D341Med (cell line): ENCODE measurements around the gene FOLR1.
A peak's percentile ranks its signal among the peaks of the same experiment; 100 is the strongest.

Experiments
- DNase-seq: peaks from one replicate; pipeline ENCODE4 v3.0.0; 2012; ENCODE audit warnings: low spot score

Gene FOLR1

DNA sequence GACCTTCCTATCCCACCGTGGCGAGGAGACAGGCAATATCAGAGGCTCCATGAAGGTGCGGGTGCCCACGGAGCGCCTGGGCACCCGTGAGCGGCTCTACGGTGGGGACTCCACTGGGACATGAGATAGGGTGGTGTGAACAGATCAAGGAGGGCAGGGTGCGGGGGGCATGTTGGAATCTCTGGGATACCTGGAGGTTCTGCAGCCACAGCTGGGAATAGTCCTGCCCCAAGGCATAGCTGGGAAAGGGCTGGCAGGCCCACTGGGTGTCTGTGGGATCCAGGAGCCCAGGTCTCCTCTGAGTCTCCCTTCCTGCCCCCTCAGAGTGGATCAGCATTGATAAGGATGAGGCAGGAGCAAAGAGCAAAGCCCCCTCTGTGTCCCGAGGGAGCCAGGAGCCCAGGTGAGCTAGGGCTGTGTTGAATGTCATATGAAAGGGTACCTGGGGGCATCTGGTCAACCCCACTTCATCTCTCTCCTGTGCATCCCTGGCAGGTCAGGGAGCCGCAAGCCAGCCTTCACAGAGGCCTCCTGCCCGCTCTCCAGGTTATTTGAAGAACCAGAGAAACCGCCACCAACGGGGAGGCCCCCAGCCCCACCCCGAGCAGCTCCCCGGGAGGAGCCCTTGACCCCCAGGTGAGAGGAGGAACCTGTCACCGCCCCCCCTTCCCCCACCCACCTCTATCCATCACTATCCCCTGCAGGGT lies 43.6 kb downstream of the FOLR1 start:
- DNase-seq: no peak

DNA sequence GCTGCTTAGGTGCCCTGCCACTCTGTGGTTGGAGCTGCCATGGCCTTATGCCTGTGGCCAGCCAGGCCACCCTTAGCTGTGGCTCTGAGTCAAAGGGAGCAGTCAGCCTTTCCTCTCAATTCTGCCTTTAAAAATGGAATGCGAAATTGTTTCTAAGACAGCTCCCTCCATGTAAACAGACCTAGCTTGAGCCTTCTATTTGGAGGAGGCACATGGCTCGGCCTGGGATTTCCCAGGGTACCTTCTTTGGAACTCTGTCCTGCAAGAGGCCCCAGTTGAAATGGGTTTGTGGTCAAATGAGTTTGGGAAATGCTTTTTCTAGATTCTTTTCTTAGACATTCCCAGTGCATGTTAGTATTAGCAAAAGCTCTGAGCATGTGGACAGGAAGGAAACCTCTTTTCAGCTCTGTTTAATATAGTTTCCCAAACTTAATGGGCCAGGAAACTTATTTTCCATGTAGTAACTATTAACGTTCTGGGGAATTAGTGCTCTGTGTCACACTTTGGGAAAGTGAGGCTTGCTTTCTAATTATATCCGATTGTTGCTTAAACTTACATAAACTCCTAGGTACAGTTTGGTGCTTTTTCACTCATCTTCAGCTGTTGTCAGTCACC lies 44.2 kb downstream of the FOLR1 start:
- DNase-seq: no peak

DNA sequence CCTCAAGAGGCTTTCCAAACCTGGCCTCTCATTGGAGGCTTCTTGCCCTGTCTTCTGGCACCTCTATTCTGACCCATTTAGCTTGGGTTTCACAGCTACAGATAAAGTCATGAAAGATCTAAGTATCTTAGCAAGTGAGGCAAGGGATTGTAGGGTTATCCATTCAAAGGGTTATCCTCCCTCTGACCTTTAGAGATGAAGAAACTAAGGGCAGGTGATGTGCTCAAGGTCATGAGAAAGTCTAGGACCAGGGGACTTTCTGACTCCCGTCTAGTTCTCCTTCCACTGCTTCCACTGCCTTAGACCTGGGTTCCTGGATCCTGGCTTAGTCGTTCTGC lies 44.8 kb downstream of the FOLR1 start:
- no peak for DNase-seq

DNA sequence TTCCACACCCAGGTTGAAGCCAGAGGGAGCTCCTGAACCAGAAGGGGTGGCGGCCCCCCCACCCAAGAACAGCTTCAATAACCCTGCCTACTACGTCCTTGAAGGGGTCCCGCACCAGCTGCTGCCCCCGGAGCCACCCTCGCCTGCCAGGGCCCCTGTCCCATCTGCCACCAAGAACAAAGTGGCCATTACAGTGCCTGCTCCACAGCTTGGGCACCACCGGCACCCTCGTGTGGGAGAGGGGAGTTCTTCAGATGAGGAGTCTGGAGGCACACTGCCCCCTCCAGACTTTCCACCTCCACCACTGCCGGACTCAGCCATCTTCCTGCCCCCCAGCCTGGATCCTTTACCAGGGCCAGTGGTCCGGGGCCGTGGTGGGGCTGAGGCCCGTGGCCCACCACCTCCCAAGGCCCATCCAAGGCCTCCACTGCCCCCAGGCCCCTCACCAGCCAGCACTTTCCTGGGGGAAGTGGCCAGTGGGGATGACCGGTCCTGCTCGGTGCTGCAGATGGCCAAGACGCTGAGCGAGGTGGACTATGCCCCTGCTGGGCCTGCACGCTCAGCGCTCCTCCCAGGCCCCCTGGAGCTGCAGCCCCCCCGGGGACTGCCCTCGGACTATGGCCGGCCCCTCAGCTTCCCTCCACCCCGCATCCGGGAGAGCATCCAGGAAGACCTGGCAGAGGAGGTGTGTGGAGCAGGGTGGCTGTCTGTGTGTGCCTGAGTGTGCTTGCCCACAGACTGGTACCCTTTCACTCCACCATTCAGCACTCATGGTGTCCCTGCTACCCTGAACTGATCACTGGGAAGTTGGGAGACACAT lies 45.4 kb downstream of the FOLR1 start:
- DNase-seq: no peak

DNA sequence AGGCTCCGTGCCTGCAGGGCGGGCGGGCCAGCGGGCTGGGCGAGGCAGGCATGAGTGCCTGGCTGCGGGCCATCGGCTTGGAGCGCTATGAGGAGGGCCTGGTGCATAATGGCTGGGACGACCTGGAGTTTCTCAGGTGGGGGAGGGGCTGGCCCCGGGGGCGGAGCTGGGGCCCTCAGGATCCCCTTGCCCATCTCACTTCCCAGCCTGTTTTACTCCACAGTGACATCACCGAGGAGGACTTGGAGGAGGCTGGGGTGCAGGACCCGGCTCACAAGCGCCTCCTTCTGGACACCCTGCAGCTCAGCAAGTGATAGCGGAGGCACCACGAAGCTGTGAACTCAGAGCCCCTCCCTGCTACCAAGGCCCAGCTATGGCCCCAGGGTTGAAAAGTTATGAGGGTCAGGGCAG lies 46.1 kb downstream of the FOLR1 start:
- DNase-seq: peak; percentile 75

DNA sequence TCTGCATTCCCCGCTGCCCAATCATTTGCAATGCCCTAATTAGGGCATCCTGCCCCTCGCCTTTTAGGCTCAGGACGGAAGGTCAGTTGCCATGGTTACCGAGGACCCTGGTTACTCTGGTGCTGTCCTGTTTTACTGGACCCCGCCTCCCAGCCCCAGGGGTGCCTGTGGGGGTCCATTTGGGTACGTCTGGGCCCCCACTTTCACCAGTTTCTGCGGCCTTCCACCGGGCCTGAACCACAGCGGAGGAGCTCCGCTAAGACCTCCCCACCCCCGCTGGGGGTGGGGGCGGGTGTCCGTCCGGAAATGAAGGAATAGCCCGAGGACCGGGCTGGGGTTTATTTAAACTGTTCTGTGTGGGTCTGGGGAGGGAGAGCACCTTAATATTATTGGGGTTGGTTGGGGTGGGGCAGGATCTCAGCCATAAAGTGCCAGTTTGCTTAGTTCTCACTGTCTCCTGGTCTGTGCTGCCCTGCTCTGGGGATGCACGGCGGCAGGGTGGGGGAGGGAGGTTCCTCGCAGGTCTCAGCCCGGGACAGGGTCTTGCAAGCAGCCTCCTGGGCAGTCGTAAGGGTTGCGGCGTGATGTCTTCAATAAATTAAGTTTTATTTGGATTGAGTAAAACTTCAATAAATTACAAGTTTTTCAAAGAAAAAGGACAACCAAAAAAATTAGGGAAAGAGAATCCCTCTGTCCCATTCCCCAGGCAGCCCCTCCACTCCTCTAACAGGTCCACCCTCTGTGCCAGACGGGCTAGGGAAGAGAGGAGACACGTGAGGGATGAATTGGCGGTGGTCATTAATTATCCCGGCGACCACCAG lies 46.8 kb downstream of the FOLR1 start:
- no peak for DNase-seq

DNA sequence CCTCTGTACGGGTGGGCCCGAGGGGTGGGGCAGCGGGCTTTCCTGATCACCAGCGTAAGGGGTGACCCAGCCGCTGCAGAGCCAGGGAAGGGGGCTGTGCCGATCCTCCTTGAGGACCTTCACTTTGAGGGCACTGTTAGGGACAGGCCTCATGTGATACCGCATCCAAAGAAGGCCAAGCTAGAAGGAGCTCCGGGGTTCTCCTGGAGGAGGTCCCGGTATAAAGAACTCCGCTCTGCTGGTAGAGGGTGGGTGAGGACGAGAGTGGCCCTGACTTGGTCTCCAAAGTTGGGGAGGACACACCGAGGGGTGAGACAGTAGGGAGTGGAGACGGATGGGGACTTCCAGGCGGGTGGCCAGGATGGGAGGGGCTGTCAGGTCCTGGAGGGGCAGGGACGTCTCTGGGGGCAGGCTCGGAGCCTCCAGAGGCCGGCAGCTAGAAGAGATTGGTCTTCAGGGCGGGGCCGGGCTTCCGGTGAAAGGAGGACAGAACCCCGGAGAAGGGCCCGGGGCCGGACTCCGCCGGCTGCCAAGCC lies 47.4 kb downstream of the FOLR1 start:
- DNase-seq: no peak

DNA sequence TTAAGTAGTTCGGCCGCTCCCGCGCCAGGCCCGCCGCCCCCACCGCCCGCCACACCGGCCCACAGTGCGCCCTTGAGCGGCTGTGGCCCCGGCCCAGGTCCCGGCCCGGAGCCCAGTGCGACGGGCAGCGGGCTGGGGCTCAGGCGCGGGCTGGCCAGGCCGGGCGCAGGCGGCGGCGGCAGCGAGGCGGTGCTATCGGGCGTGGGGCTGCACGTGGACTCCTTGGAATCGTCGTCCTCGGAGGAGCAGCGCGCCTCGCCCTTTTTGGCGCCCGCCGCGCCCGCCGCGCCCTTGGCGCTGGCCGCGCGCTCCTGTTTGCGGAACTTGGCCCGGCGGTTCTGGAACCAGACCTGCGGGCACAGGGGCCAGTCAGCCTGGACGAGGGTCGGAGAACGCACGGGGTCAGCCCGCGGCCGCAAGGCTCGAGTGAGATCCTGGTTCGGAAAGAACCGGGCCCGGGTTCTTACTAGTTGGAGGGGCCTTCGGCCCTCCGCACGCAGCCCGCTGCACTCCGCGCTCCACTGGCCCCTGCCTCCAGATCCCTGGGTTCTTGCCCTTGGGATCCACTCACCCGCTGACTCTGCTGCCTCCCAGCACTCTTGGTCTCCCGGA lies 48.0 kb downstream of the FOLR1 start:
- no peak for DNase-seq

DNA sequence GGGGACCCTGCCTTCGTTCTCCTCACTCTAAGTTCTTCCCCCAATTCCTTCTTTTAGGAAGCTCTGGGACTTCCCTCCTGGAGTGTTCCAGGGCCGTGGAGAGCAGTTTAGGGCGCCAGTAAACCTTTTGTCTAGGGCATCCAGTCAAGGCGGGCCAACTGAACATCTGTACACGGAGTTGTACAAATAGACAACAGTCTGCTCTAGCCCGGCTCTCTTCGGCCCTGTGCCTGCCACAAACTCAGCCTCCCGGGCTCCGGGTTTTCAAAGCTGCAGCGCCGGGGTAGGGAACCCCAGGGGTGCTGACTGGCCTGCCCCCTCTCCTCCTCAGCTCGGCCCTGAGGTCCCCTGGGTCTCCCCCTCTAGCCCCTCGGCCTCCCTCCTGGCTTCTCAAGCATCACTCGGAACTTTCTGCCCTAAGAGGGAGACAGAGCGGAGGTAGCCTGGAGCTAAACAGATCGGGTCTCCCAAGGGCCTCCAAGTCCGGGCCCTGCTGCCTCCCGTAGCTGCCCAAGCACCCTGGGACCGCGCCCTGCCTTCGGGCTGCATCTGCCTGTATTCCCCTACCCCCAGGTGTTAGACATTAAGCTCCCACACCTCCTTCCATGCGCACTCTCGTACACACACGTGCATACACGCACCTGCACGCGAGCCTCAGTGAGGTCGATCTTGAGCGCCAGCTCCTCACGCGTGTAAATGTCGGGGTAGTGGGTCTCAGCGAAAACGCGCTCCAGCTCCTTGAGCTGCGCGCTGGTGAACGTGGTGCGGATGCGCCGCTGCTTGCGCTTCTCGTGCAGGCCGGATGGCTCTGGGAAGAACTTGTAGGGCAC lies 48.7 kb downstream of the FOLR1 start:
- DNase-seq: no peak

DNA sequence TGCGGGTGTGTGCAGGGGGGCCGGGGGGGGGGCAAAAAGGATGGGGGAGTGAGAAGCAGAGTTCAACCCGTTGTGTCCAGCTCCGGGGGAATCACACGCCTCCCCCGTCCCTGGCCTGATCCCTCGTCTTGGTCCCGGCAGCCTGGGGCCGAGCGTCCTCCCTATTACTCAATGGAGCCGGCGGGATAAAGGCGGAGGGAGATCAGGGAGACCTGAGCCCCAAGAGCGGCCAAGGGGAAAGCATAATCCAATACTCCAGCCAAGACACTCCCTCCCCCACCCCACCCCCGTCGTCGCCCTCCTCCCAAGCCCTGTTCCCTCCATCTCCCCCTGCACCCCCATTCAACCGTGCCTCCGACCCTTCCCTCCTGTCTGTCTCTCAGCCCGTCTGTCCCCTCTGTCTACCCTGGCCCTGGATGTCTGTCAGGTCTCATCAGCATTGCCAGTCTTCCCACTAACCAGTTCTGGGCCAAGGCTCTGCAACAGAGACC lies 49.4 kb downstream of the FOLR1 start:
- no peak for DNase-seq

DNA sequence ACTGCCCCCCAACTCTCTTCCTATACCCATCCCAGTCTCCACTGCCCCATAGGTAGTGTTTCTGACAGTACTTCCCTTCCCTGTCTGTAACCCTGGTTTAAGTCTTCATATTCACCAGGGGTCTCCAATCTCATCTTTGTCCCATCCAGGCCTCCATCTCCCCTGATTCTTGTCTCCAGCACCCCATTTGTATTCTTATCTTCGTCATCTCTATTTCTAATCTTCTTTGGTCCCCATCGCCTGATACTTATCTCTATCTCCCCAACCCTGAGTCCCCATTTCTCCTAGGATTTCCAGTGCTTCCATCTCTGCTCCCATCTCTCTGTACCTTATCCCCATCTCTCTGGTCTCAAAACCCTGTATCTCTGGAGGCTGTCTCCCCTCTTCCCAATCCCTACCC lies 50.2 kb downstream of the FOLR1 start:
- DNase-seq: no peak

DNA sequence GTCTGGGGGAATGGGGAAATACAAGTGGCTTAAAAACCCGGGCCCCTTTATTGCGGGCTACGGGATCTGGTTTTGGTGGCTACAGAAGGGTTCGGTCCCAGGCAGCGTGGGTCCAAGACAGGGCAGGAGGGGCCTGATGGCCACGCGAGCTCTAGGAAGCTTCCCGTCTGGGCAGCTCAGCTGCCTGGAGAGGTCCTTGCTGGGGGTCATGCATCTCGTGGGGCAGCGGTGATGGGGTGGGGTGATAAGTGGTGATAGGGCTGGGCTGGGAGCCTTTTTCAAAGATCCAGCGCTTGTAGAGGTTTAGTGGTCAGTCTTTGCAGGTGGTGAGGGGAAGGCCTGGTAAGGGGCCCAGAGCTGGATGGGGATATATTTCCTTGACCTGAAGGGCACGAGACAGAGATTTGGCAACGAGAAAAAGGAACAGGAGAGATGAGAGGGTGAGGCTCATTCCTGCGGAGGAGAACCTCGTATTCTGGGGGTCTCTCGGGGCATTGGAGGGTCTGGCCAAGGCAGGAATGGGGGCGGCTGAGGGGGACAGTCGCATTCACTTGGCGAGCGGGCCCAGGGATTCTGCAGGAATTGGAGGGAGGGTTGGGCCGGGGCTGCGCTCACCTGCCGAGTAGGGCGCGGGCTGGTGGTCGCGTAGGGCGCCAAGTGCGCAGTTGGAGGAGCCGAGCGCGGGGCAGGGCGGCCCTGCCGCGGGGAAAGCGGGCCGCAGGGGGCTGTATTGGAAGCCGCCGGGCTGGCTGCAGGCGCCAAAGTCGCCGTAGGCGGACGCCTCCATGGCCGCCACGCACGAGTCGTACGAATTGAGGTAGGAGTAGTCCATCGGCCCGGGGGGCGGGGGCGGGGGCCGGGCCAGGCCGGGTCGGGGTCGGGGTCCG lies 51.5 kb downstream of the FOLR1 start:
- DNase-seq: peak; percentile 33

DNA sequence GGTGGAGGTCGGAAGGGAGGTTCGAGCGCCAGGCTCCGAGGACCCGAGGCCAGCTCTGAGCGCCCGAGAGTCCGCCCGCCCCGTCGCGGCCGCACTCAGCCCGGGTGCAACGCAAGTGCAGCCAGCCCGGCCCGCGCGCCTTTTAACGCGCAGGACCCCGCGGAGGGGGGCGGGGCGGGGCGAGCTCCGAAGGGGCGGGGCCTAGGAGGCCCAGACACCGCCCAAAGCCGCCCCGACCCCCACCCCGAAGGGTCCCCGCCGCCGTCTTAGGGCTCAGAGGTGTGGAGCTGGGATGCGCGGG lies 52.1 kb downstream of the FOLR1 start, which contains the start of gene PHOX2A:
Gene PHOX2A, minus strand, starts transcription at position 117 of the 301 bp plus-strand sequence. CDS start 172 bp downstream, outside the sequence.
- DNase-seq: peak; percentile 41

DNA sequence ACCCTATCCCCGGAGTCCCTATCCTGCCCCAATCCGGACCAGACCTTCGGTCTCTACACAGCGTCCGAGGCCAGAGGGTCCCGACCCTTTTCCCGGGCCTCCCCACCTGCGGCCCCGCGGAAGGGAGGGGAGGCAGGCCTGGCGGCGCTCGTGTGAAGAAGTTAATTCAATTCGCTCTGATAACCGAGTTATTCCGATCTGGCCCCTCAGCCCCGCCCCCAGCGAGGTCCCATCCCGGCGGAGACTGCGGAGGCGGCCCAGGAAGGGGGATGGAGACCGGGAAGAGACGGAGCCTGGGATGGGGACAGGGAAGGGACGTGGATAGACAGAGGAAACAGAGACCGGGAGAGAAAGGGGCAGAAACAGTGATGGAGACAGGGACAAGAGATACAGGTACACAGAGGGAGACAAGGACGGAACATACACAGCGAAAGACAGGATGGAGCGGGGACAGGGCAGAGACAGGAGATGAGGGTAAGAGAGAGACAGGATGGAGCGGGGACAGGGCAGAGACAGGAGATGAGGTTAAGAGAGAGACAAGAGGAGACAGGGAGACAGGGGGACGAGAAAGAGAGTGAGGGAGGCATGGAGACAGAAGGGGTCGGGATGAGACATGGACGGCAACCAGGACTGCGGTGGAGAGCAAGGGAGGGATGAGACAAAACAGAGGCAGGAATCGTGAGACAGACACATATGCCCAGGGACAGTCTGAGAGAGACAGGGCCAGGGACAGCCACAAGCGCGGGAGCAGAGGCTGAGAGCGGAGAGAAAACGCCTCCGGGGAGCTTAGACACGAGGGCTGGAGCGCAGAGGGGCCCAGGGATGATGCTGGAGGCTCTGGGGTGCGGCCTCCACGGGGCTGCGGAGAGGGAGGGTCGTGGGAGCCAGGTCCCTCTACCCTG lies 52.7 kb downstream of the FOLR1 start:
- DNase-seq: no peak

DNA sequence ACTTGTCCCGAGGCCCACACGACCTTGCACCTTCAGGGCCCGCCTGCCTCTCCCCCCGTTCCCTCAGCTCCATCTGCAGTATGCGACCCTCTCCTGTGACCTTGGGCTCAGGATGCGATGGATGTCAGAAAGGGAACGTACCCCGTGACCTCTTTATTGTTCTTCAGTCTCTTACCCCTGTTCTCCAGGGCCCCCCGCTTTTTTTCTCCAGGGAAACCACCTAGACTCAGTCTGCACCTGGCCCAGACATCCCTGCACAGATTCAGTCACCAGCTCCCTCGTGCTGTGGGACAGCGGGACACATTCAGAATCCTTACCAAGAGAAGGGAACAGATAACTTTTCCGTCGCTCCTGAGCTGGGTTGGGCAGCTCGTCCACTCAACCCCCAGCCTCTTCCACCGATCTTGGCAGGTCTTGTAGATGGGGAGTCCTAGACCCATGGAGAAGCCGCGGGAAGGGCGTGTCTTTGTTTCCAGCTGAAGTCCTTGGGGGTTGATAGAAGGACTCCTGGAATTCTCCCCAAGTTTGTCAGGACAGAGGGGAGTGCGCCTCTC lies 53.4 kb downstream of the FOLR1 start:
- DNase-seq: no peak
